NCI-H2081 (cell line): ENCODE measurements around the gene RBPJL.
"Not testable (repeated sequence)": the region's sequence is repeated elsewhere in the genome, so short reads cannot be mapped to it uniquely, and the experiment has no call there.

ENCODE experiments used
- DNase-seq, 2 experiments: peaks; one replicate each; lab custom pipeline; 2025; lab: John Stamatoyannopoulos, UW

RBPJL gene

DNA sequence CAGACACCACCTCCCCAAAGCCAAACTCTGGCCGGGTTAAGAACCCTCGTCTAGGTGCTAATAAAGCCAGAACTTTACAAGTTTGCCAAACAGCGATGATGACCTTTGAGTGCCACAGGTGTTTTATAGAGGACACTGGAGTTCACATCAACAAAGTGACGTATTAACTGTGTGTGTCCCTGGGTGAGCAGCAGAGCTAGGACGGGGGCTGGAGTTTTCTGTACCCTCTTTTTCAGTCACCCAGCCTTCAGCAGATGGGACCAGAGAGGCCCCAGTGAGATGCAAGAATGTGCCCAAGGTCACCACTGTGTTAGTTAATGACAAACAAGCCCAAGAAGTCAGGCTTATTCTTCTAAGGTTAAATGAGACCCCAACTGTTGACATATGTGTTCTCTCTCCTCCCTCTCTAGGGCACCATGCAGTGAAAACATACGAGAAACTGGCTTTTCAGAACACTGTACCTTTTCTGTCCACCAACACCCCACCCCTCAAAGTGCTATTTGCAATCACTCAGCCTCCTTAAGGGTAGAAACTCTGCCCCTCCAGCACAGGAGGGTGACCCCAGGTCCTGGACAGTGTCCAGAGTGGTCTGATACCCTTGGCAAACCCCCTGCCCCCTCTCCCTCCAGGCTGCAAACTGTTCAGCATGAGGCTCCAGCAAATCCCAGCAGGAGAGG is 36.4 kb downstream of the RBPJL start:
- peak in 1 of 2 experiments; percentile 38 for DNase-seq

DNA sequence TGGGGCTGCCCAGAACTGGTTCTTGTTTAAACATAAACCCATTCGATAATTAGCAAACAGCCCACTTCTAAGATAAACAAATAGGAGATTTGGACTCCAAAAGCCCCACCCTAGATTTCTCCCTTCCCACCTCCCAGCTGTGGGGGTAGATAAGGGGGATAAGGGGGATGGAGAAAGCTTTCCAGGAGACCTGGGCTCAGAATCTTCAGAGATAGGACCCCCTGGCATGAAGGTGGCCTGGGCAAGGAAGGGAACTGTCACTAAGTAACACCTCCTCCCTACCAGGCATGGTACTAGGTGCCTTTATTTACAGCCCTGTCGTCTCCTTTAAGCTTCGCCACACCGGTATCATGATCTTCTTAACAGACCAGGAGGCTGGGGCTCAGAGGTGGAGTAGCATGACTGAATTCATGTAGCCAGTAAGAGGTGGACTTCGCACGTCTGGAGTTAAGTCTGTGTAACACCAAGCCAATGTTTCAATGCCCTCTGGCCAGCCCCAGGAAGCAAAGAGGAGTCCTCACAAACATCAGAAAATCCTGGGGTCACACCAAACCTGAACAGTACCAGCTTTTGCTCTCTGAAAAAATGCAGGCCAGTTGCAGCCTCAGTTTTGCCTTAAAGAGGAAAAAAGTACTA is 37.0 kb downstream of the RBPJL start:
- DNase-seq, result peak; percentile 63 to 76

DNA sequence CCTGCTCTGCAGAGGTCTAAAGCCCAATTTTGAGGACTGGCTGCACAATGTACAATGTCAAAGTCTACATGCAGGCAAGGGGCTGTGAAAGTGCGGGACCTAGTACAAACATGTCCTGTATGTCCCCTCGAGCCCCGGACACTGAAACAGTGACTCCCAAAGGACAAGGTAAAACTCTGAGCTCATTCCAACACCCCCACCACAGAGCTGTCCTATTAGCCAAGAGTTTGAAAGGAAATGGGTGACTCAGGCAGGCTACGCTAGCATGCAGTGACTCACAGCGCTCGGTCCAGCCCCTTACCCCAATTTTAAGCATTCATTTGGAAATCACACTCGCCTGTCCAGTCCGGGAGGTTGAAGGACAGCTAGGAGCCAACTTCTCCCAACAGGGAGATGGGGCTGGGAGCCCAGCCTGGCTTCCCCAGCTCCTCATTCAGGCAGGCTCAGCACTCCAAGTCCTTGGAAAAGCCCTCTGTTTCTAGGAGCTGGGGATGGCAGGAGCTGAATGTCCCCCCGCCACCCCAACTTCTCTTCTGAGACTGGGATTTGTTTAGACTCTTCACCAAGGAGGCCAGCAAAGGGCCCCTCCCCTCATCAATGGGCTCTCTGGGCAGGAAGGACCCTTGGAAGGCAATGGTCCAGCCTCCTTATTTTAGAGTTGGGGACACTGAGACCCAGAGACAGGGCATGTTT is 37.7 kb downstream of the RBPJL start:
- no peak for DNase-seq

DNA sequence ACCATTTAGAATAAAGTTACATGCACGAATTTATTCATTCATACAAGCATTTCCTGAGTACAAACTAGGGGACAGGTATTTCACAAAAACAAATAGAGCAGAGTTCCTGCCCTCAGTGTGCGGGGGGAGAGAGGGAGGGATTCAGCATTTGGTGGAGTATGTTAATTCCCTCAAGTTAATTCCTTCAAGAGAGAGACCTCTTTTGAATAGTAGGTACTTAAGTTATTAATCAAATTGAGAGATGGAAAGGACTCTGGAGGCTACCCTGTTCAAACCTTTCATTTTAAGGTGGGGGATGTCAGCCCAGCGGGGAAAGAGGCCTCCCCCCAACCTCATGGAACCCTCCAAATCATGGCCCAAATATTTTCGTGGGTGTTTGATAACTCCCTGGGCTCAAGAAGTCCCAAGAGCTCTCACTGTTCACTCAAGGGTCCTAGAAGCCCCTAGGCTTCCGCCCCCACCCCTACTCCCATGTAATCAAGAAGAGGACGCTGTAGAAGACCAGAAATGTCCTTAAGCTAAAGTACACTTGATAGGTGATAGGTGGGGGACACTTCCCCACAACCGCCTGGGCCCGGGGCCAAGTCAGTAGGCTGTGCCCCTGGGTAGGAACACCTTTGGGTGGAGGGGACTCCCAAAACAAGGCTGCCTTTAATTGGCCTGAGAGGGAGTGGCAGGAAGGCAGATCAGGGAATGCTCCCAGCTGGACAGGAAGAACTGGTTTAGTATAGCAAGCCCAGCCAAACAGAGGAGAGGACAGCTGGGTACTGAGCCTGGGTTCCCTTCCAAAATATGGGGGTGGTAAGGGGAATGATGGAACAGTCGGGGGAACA is 38.7 kb downstream of the RBPJL start:
- peak in 1 of 2 experiments; percentile 12 for DNase-seq

DNA sequence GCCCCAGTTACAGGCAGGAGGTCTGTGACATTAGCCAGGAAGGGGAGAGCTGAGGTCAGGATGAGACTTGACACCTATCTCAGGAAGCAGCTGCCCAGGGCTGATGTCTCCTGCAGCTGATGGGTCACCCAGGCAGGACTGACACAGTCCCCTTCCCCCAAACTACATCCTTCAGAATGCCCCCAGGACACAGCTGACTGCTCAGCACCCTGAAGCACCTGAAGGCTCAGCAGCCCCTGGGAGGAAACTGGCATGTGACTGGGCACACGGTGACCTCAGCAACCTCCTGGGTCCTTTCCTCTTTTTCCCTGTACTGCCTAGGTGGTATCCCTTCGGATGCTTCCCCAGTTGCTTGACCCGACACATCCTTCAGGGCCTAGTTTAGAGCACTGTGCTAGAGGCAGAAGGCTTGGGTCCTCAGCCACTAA is 39.7 kb downstream of the RBPJL start:
- no peak for DNase-seq

DNA sequence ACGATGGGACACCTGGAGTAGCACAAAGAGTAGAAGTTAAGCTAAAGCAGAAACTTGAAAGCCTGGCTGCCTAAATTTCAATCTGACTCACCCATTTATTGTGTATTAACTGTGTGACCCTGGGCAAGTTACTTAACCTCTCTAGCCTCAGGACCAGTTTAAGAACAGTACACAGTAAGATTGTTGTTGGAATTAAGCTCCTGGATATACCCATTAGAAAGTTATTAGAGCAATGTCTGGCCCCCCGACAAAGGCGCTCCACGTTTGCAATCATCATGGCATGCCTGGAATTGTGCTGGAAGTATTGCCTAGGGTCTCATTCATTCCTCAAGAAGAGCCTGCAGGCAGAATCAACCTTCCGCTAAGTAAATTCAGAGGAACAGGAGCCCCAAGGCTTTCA is 40.2 kb downstream of the RBPJL start:
- no peak for DNase-seq

DNA sequence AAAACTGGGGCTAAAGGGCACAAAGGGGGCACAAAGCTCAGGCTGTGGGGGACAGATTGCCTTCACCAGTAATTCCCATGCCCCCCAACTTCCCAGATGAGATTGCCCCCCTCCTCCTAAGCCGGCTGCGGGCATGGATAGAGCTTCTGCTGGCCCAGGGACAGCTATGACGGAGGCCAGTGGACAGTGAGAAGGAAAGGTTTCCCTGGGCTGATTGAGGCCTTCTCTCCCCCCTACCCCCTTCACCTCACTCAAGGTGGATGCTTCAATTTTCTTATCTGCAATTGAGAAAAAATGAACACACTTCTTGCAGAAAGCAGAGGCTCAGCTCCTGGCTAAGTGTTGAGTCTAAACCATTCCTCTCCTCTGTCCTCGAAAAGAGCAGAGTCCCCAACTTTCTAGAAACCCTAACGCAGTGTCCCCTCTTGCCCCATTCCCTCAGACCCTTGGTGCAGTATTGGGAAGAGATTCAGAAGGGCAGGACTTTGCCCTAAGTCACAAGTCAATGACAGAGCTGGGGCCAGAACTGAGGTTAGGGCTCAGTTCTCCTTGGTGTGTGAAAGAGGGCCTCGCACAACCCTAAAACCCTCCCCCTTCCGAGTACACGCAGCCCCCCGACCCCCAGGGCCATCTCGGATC is 40.8 kb downstream of the RBPJL start:
- DNase-seq, result no peak

DNA sequence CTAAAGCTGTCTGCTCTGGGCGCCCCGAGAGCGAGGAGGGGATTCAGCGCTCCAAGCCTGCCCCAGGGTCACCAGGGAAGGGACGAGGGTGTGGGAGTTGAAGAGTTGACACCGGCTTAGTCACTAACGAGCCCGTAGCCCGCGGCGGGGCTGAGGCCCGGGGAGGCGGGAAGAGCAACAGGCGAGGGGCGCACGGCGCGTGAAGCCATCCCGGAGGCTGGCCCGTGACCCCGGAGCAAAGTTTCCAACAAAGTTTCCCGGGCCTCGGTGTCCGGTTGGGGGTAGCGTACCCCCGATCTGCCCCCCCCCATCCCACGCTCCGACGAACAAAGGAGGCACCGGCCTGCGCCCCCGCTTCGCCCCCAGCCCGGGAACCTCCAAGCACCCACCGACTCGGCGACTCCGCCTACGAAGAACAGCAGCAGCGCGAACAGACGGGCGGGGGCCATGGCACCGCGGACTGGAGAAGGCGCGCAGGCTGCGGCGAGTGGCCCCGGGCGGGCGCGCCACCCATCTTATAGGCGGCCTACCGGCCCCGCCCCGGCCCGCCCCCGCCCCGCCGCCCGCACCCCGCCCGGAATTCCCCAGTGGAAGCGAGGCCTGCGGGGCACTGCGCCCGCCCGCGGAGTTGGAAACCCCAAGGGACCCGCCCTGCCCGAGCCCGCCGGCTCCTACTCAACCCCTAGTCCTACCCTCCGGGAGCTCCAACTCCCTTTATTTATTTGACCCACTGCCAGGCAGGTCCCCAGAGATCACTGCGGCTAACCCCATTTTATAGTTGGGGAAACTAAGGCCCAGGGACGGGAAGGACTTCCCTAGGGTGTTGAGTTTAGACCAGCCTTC is 41.5 kb downstream of the RBPJL start, which contains the start of gene SDC4:
SDC4 (minus strand) TSS at position 489 of the 843 bp plus-strand sequence; CDS start at position 449, 40 bp downstream.
- DNase-seq, result peak in 1 of 2 experiments; percentile 46

DNA sequence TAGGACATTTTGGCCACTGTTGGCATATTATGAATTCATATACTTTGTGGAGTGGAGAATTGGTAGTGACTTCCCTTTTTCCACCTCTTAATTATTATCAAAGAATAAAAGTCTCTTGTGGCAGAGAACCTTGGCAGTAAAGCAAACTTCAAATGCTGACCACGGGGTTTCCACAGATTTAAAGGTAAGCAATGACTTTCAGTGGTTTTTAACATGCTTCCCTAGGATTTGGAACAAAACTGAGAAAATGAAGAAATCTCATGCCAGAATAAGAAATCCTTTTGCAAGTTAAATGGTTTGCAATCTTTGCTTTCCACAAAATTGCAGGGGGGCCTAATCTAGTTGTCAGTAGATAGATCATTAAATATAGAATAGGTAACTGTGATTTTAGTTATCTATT is 43.6 kb downstream of the RBPJL start:
- no peak for DNase-seq

DNA sequence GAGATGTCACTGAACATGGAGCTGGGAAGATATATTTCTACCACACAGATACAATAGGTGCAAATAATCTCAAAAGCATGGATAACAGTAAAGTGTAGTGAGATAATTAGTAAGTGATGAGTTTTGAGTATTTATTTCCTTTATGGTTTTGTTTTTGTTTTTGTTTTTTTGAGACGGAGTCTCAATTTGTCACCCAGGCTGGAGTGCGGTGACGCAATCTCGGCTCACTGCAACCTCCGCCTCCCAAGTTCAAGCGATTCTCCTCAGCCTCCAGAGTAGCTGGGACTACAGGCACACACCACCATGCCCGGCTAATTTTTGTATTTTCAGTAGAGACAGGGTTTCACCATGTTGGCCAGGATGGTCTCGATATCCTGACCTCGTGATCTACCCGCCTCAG is 44.2 kb downstream of the RBPJL start:
- not testable (repeated sequence) for DNase-seq

DNA sequence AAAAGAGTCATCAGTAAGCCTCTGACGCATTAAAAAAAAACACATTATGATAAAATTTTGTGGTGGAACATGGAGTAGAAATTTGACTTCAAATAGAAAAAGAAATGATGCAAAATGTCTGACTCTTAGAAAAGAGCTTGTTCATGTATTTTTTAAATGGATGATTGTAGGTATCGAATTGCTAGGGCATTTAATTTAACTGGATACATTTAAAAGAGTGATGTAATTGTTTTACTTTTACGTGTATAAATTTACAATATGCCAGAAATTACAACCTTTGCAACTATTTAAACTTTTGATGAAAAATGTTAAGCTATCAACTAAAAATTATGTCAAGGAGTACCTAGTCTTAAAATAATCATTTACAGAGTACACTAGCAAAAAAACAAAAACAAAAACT is 46.1 kb downstream of the RBPJL start:
- DNase-seq, result no peak

DNA sequence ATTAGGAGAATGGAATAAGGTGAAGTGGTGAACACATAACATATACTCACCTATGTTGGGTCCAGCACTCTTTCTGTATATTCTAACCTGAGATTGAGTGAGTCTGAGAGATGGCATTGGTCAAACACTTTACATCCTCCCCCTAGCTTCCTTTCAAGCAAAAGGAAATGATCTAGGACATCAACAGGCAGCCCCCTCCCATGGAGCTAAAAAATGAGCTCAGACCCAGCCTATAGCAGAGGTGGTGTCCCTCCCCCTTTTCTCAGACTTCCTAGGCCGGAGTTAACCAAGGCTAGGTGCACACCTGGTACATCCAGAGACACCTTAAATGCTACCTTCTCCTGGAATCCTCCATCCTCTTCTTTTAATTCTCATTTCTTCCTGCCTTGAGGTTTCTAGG is 47.1 kb downstream of the RBPJL start:
- DNase-seq, result no peak

DNA sequence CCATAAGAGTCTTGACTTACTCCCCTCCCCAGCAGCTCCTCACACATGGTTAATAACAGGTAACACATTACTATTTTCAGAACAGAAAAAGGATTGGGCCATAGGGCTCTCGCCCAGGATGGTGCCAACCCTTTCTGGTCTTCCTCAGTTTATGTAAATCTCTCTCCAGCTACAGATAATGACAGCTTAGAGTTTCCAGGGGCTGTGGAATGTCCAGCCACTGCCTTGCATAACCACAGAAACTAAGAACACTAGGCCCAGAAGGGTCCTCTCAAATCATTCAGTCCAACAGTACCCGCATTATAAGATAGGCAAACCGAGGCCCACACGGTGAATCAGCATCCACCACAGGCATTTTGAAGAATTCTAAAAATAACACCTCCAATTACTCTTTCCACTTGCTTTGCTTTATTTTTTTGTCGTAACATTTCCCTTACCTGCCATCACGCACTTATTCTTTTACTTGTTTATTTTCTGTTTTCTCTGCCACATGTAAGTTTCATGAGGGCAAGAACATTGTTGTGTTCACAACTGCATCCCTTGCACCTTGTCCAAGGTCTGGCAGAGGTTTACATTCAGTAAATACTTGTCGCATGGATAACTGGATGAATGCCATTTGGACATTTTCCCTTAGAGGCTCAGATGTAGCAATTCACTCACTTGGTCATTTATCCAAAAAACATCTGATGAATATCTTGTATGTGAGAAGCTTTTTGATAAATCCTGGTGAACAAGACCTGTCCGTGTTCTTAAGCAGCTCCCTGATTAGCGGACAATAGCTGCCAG is 48.0 kb downstream of the RBPJL start:
- no peak for DNase-seq

DNA sequence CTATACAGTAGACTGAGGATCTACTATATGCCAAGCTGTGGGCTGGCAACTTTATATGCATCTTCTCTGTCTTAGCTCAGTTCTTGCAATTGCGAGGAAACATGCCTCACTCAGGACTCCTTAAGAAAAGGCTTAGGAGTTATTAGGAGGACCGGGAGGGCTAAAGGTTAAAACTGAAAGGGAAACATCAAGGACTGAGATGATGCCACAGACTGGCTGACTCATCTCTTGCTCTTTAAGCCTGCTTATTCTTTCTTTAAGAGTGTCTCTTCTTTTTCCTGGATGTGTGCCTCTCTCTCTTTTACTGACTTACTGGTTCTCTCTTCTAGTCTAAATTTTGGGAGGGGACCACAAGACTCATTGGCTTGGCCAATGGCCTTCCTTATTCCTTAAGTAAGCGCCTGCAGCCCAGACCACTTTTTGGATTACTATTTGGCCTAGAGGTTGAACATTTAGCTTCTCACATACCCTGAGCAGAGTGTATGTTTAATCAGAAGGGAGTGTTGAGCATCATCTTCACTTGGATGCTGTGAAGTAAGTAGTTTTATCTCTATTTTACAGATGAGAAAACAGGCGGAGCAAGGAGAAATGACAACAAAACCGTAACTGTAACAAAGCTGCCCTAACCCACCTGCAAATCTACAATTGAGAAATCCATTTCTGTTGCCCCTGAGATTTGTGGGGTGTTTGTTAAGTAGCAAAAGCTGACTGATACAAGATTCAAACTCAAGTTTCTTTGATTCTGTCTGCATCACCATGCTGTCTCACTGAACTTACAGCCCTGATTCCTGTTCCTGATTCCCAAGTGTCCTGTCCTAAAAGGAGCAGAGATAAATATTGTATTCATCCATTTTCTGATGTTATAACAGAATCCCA is 48.8 kb downstream of the RBPJL start:
- DNase-seq, result no peak

DNA sequence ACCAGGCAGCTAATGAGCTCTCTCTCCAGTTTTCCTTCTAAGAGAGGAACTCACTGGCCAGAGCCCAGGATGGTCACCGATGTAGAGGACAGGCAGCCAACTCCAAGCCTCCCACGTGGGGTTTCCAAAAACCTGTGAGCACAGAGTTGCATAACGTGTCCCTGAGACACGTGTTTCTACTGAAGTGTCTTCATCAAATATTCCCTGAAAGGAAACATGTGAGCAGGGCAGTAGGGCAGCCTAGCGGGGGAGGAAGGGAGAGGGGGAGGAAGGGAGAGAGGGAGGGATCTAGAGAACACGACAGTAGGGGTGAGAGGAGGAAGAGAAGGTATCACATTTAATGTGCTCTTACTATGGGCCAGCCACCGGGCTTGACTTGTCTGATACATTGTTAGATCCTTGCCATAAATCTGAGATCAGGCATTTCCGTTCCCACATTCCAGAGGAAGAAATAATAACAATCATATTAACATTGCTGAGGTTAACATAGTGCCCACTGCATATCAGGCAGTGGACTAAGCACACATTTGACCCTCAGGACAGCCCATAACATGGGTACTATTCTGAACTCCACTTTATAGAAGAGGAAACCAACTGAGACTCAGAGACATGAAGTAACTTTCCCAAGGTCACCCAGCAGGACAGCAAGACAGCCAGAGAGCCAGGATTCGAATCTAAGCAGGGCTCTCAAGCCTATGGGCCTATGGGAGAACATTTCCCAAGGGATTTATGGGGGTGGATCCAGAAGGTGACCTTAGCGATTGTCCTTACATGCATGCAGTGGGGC is 51.8 kb downstream of the RBPJL start:
- no peak for DNase-seq

DNA sequence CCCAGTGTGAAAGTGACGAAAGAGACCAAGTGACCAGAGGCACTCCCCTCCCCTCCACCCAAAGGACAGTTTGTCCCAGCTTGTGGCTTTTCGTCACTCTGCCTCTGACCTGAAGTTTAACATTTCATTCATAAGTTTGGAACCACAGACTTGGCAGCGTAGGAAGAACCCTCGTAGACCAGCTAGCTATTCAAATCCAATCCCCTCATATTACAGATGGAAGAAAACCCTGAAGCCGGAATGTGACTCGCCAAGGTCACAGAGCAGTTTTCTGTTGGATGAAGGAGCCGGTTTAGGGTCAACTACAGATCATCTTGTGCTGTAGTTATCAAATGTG is 52.4 kb downstream of the RBPJL start:
- no peak for DNase-seq

DNA sequence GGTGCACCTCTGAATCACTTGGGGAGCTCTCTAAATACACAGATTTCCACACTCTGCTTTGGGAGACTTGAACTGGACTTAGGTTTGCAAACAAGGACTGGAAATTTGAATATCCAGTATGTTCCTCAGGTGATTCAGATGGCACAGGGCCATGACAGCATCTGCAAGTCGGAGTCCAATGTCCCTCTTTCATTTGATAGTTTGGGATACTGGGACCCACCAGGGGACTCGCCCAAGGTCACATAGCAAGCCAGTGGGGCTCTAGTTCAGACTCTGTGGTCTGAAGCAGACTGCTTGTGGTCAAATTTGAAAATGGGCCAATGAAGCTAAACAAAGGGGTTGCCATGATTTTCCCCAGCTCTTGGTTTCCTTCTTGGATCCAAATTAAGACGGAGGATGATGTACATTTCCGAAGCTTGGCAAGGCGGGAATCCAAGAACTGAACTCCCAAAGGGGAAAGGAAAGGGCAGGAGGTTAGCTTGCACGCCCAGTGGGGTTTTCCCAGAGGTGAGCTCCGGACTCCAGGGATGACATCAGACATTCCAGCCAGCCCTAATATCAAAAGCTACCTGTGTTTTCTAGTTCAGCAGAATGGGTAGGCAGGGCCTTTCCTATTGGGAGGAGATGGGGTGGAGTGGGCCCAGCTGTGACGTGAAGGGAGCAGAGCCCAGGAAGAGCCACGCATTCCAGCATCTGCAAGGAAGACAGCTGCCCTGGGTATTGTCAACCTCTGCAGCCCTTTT is 52.9 kb downstream of the RBPJL start:
- DNase-seq, result no peak

DNA sequence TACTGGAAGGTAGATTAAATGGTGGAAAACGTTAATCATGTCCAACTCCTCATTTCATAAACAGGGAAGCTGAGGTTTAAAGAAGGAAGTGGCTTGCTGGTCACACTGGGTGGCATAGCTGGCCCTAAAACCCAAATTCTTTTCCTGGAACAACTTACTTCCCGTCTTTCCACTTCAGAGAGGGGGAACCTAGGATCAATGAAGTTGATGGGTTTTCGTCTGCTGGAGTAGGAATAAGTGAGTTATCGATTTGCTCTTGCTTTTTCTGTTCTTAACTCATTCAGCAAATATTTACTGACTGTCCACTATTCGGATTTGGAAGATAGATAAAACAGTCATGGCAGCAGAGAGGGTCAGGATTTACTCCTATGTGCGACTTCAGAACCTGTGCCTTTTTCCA is 55.2 kb downstream of the RBPJL start:
- DNase-seq, result no peak
